HG02763 (cell line): Measurements from ENCODE around the gene PTPRN2.
"Not testable (repeated sequence)": the region's sequence is repeated elsewhere in the genome, so short reads cannot be mapped to it uniquely, and the experiment has no call there.

ENCODE experiments used
- ATAC-seq: cut with Tn5 transposase; IDR thresholded peaks from one replicate; pipeline ENCODE4 v1.9.1; 2021; ENCODE audit warnings: mild to moderate bottlenecking, moderate library complexity; ENCODE audit not compliant: unreplicated experiment

PTPRN2 gene

GRCh38 chr7:158262284-158263109, 325.1 kb downstream of the PTPRN2 start:
- ATAC-seq = no peak

- ATAC-seq = no peak
Measured at GRCh38 chr7:158261362-158262235, 326.0 kb downstream of the PTPRN2 start.

DNA sequence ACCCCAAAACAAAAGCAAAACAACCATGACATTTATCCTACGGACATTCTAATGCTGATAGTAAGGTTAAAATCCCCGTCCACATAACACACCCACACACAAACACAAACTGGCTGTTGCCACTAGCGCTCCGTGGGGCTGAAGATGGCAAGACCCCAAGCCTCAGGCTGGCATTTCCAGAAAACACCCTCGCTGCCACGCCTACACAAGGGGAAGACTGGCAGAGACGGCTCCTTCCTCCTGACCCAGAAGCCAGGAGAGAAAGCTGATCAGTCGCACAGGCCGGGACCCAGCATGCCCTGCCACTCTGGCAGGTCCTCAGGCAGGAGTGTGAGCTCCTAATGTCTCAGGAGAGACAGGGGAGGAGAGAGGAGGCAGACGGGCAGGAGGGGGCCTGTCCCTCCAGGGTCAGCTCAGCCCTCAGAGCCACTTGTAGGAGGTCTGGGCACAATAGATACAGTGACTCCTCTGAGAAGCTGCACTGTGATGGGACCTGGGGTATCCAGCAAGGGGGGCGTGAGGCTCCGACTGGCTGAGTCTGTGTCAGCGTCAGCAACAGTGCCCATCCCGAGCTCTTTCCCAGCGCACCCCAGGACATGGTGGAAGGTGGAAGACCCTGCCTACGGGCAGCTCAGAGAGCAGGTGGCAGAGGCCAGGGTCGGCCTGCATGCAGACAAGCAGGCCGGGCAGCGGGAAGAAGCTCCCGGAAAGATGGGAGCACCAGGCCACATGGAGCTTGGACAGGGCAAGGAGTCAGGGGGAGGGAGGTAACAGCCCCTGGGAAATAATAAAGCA, 326.9 kb downstream of the PTPRN2 start:
- ATAC-seq = no peak

DNA sequence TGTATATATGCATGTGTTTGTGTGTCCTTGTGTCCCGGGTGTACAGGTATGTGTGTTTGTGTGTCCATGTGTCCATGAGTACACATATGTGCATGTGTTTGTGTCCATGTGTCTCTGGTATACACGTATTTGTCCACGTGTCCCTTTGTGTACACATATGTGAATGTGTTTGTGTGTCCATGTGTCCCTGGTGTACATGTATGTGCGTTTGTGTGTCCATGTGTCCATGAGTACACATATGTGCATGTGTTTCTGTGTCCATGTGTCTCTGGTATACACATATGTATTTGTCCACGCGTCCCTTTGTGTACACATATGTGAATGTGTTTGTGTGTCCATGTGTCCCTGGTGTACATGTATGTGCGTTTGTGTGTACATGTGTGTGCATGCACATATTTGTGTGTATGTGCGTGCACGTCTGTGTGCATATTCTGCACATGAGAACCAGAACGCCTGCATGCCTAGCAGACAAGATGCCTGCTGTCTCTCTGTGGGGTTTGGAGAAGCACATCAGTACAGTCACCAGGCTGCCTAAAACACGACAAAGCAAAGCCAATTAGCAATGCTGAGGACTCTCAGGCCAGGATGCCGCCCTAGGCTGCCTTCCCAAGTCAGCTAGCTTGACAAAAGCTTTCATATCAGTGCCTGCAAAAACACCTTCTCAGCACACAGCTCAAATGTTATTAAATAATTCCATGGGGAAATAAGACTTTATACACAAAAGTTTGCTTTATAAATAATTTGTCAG, 327.8 kb downstream of the PTPRN2 start:
- ATAC-seq = no peak

GRCh38 chr7:158259141-158259540, 328.5 kb downstream of the PTPRN2 start:
- ATAC-seq = no peak

DNA sequence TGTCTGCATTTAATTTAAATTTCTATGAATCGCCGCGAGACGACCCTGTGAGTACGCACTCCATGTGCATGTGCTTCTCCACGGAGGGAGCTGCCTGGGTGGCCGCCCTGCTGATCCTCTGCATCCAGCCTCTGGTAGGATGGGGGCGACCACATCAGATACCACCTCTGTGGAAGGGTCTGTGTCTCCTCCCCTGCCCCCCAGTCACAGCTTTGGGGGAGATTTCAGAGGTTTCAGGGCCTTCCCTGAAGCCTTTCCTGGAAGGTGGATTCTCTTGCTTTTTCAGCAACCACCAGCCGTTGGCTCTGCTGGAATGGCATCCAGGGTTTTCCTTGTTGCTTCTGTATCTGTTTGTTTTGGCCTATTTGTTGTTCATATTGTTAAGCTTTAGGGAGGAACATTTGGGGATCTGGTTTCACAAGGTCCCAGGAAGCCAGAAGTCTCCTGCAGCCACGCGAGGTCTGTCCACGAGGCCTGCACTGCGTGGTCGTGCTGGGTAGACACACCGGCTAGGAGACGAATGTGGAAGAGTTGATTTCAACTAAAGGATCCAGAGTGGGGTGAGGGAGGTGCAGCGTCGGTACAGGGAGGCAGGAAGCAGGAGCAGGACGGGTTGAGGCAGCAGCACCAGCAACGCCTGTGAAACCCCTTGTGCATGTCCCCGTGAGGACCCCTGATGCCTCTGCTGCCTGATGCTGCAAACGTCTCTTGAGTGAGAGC, 329.1 kb downstream of the PTPRN2 start:
- no peak for ATAC-seq

- ATAC-seq = no peak
Measured at GRCh38 chr7:158257516-158258410, 329.9 kb downstream of the PTPRN2 start.

DNA sequence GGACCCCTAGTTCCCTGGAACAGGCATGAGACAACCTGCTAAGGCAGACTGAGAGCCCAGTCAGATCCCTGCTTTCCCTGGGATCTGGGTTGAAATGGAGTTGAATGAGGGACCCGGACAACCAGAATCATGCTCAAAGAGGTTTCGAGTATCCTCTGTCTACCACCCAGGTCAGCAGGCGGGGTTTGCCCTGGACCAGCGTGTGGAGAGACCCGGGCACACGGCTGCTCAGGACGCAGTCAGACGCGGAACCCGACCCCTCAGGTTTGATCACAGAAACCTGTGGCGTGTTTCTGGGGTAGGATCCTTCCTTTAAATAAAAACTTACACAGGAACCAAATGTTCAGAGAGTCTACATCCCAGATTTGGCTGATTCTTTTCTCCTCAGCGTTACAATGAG, 330.6 kb downstream of the PTPRN2 start:
- ATAC-seq = no peak

GRCh38 chr7:158256091-158256816, 331.4 kb downstream of the PTPRN2 start:
- ATAC-seq = no peak

DNA sequence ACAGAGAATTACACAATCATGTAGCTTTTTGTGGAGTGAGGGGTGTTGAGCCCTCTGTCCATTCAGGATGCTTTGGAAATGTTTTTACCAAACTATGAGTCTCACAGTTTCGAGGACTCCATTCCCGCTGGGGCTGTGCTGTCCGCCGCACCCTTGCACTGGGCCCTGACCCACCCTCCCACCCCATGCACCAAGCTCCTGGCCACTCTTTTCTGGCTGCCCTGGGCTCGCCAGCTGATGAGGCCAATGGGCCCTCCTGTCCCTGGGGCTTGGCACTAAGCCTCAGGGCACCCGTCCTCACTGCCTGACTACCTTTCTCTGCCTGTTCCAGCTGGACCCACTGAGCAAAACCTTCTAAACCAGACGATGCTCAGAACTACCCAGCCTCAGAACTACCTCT, 332.1 kb downstream of the PTPRN2 start:
- ATAC-seq = no peak

DNA sequence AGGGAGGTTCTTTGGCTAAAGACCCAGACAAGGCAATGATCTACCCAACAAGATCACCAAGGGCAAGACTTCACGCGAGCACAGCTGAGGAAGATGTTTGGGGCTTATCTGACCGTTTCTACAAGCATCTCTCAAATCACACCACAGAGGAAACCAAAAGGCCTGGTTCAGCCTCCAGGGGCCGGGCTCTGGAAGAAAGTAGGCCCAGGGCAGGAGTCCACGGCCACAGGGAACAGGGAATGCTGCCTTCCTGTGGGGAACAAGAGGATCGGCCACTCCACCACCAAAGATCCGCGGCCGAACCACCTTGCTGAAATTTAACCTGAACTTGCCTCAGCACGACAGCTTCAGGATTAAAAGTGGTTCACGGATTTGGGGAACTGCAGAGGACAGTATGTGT, 332.5 kb downstream of the PTPRN2 start:
- no peak for ATAC-seq

DNA sequence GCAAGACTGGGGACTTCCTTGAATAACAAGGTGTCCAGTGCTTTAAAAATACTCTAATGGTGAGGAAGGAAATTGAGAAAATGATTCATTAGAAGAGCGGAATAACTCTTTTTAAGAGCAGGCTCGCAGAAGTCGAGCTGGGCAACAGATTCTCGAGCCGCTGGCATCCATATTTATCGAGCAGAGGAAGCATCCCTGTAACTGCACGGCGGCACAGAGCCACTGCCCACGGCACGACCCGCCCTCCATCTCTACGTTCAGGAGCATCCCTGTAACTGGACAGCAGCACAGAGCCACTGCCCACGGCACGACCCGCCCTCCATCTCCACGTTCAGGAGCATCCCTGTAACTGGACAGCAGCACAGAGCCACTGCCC, 334.0 kb downstream of the PTPRN2 start:
- not testable (repeated sequence) for ATAC-seq

GRCh38 chr7:158252837-158253669, 334.6 kb downstream of the PTPRN2 start:
- ATAC-seq = no peak

- no peak for ATAC-seq
Measured at GRCh38 chr7:158252081-158252836, 335.4 kb downstream of the PTPRN2 start.

DNA sequence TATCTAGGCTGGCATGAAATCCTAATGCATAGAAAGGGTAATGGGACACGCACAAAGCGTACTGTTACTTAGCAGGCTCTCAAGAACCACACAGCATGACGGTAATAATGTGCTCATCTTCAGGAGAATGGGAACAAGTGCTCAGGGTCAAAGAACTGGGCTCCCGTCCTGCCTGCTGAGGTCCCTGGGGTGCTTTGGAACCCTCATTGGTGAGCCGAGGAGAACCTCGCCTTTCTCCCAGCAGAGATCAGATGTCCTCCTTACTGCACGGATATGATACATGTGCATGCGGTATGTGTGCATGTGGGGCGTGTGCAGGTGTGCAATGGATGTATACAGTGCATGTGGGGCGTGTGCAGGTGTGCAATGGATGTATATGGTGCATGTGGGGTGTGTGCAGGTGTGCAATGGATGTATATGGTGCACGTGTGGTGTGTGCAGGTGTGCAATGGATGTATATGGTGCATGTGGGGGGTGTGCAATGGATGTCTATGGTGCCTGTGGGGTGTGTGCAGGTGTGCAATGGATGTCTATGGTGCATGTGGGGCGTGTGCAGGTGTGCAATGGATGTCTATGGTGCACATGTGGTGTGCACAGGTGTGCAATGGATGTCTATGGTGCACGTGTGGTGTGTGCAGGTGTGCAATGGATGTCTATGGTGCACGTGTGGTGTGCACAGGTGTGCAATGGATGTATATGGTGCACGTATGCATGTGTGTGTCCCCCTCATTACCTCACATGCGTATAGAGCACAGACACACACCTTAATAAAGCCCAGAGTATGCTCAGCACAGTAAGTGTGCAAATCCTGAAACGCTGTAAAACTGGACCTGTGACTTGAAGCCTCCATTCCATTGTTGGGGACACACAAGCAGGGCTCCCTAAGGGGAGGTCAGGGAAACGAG, 336.3 kb downstream of the PTPRN2 start:
- no peak for ATAC-seq

DNA sequence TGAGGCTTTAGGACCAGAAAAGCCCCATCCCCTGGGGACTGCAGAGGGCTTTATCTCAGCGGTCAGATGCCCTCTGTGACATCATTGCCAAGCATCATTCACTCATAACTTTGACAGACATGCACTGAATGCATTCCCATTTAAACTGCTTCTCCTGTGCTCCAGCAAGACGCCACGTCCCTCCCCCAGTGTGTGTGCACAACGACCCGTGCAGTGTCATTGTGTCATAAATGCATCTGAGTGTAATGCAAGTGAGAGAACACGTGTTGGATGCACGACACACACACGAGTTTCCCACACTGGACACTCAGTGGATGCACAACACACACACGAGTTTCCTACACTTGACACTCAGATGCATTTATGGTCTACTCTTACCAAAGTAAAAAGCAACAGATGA, 337.9 kb downstream of the PTPRN2 start:
- no peak for ATAC-seq
